Fibroblast of pulmonary artery (primary cell): ENCODE results near the gene MMP20.

ENCODE experiments used
- DNase-seq: peaks from one replicate; pipeline ENCODE4 v3.0.0-alpha.2; 2010; ENCODE audit warnings: low read depth
- H3K4me3 ChIP-seq: replicated peaks from 2 replicates; pipeline ENCODE4 v1.5.1; 2011; ENCODE audit warnings: low read depth, mild to moderate bottlenecking, control low read depth, low read length, moderate library complexity
- CTCF ChIP-seq: IDR thresholded peaks from 2 replicates; pipeline ENCODE4 v1.5.1; 2011; ENCODE audit warnings: mild to moderate bottlenecking, control low read depth, low read length, inconsistent platforms; ENCODE audit errors: missing control alignments

The MMP20 gene

GRCh38 chr11:102538932-102539331, 86.2 kb downstream of the MMP20 start:
- TF ChIP-seq CTCF = no peak
- no peak for DNase-seq
- H3K4me3 ChIP-seq = no peak overlapping the region

GRCh38 chr11:102534261-102534872, 90.8 kb downstream of the MMP20 start:
- H3K4me3 ChIP-seq = no peak overlapping the region
- peak; percentile 24 for TF ChIP-seq CTCF
- DNase-seq = no peak

GRCh38 chr11:102530558-102530957, 94.6 kb downstream of the MMP20 start, which contains the start of gene MMP7:
Gene MMP7, minus strand, starts transcription at chr11:102530747. Its CDS starts 47 bp downstream, at chr11:102530700.
- H3K4me3 ChIP-seq = no peak within 1 kb of the TSS
- peak; percentile 49 for DNase-seq
- TF ChIP-seq CTCF = no peak

- DNase-seq = no peak
- H3K4me3 ChIP-seq = no peak overlapping the region
- TF ChIP-seq CTCF = no peak
Observed at GRCh38 chr11:102528618-102529017, 96.5 kb downstream of the MMP20 start.

GRCh38 chr11:102527684-102528083, 97.4 kb downstream of the MMP20 start:
- DNase-seq = no peak
- H3K4me3 ChIP-seq = no peak overlapping the region
- no peak for TF ChIP-seq CTCF

- TF ChIP-seq CTCF = no peak
- H3K4me3 ChIP-seq = no peak overlapping the region
- DNase-seq = no peak
Observed at GRCh38 chr11:102527041-102527440, 98.1 kb downstream of the MMP20 start.
